Measurements from ENCODE around the gene GRM8.

DNA sequence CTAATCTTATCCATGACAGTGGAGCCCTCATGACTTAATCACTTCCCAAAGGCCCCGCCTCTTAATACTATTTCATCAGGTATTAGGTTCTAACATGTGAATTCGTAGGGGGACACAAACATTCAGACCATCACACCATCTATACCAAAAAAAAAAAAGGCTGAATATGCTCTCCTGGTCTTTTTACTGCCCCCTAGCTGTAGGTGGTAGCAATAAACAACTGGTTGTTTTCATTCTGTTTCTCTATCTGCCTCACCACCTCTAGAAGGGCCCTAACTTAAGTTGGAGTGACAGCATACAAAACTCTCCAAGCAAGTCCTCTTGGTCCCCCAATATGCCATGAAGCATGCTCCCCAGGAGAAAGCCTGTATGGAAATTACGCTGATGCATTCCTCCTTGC, 94.1 kb downstream of the GRM8 start:
- TF ChIP-seq EP300 (IDR thresholded peaks at IDR 0.05), result no peak
- TF ChIP-seq, protein P1, sequence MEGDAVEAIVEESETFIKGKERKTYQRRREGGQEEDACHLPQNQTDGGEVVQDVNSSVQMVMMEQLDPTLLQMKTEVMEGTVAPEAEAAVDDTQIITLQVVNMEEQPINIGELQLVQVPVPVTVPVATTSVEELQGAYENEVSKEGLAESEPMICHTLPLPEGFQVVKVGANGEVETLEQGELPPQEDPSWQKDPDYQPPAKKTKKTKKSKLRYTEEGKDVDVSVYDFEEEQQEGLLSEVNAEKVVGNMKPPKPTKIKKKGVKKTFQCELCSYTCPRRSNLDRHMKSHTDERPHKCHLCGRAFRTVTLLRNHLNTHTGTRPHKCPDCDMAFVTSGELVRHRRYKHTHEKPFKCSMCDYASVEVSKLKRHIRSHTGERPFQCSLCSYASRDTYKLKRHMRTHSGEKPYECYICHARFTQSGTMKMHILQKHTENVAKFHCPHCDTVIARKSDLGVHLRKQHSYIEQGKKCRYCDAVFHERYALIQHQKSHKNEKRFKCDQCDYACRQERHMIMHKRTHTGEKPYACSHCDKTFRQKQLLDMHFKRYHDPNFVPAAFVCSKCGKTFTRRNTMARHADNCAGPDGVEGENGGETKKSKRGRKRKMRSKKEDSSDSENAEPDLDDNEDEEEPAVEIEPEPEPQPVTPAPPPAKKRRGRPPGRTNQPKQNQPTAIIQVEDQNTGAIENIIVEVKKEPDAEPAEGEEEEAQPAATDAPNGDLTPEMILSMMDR (IDR thresholded peaks at IDR 0.05), result no peak

Data from stomach (tissue), 4 donors.